H1 (cell line): Measurements from ENCODE around the gene ICAM3. TPM values are rescaled to one million over a fixed set of nuclear protein-coding genes. Genes with fewer than 3 reads are reported as not detected.

ENCODE experiments used
- CTCF ChIA-PET: fragments of 300-600 bp; sonication (Branson Sonifier 250); formaldehyde crosslinking; loops from one replicate; lab custom pipeline; 2021; ENCODE audit not compliant: partially characterized antibody; lab: Charles Lee
- POLR2A ChIA-PET: fragments of 300-600 bp; sonication (Branson Sonifier 250); formaldehyde crosslinking; loops from one replicate; lab custom pipeline; 2021; ENCODE audit warnings: inconsistent platforms; ENCODE audit not compliant: partially characterized antibody; lab: Charles Lee
- DNase-seq, 2 experiments: peaks; one replicate each; pipeline versions ENCODE4 v3.0.0 to v3.0.0-alpha.2; 2010 to 2022; ENCODE audit warnings: low spot score in 2 of 2, low read depth in 1 of 2, mixed read lengths in 1 of 2
- FAIRE-seq: peaks from 2 replicates; lab custom pipeline; 2011; peaks lifted over from hg19 to GRCh38; lab: Jason Lieb, UNC
- H2AFZ ChIP-seq: 2 replicates; pipeline ENCODE4 v1.8.1; 2012; ENCODE audit warnings: low read length, inconsistent platforms
- H2AK5ac ChIP-seq: 2 replicates; pipeline ENCODE4 v1.6.1; 2013; ENCODE audit warnings: low read depth, low read length
- H2BK120ac ChIP-seq: replicated peaks from 2 replicates; pipeline ENCODE3; 2013; ENCODE audit warnings: low read depth, low read length, inconsistent platforms
- H2BK12ac ChIP-seq: 2 replicates; pipeline ENCODE4 v1.6.1; 2013; ENCODE audit warnings: low read depth, low read length
- H2BK15ac ChIP-seq: 2 replicates; pipeline ENCODE4 v1.6.1; 2013; ENCODE audit warnings: low read length
- H2BK20ac ChIP-seq: 2 replicates; pipeline ENCODE4 v1.6.1; 2013; ENCODE audit warnings: low read length
- H2BK5ac ChIP-seq: 2 replicates; pipeline ENCODE4 v1.6.1; 2013; ENCODE audit warnings: low read depth, low read length
- H3K14ac ChIP-seq: 2 replicates; pipeline ENCODE4 v1.6.1; 2013; ENCODE audit warnings: inconsistent platforms; ENCODE audit not compliant: insufficient read length
- H3K18ac ChIP-seq: 2 replicates; pipeline ENCODE4 v1.6.1; 2013; ENCODE audit warnings: low read length; ENCODE audit errors: extremely low read depth
- H3K23ac ChIP-seq: 2 replicates; pipeline ENCODE4 v1.6.1; 2013; ENCODE audit warnings: inconsistent platforms; ENCODE audit not compliant: insufficient read length
- H3K23me2 ChIP-seq: 2 replicates; pipeline ENCODE4 v1.6.1; 2013; ENCODE audit warnings: low read depth, low read length
- H3K27ac ChIP-seq: 2 replicates; pipeline ENCODE4 v1.6.1; 2011; ENCODE audit warnings: low read depth, low read length, inconsistent platforms
- H3K27me3 ChIP-seq, 4 experiments: replicated peaks in 1 of 4; 1 replicate in 1 of 4; 2 replicates in 3 of 4; pipeline versions ENCODE4 v1.6.1 to v1.8.1; 2011 to 2013; ENCODE audit warnings: low read length in 3 of 4, mild to moderate bottlenecking in 3 of 4, inconsistent platforms in 2 of 4, mixed read lengths in 2 of 4, moderate library complexity in 1 of 4; ENCODE audit not compliant: control insufficient read depth in 3 of 4, insufficient read depth in 3 of 4; ENCODE audit errors: extremely low read depth in 1 of 4
- H3K36me3 ChIP-seq, 4 experiments: 2 replicates each; pipeline versions ENCODE4 v1.6.1 to v1.8.1; 2011 to 2013; ENCODE audit warnings: mild to moderate bottlenecking in 4 of 4, low read length in 3 of 4, moderate library complexity in 2 of 4, control low read depth in 1 of 4, inconsistent platforms in 1 of 4; ENCODE audit not compliant: insufficient read depth in 4 of 4, control insufficient read depth in 2 of 4
- H3K4ac ChIP-seq: replicated peaks from 2 replicates; pipeline ENCODE3; 2013; ENCODE audit warnings: low read length, low read depth, mixed read lengths, inconsistent platforms; ENCODE audit not compliant: insufficient read length
- H3K4me1 ChIP-seq, 4 experiments: replicated peaks in 1 of 4; 1 replicate in 1 of 4; 2 replicates in 3 of 4; pipeline versions ENCODE4 v1.6.1 to v1.8.1; 2011 to 2013; ENCODE audit warnings: low read length in 3 of 4, inconsistent platforms in 2 of 4, mixed read lengths in 1 of 4; ENCODE audit not compliant: insufficient read depth in 4 of 4, control insufficient read depth in 3 of 4
- H3K4me2 ChIP-seq, 2 experiments: 2 replicates each; pipeline versions ENCODE4 v1.6.1 to v1.8.1; 2011 to 2013; ENCODE audit warnings: low read depth in 2 of 2, low read length in 2 of 2, control low read depth in 1 of 2, inconsistent platforms in 1 of 2, mild to moderate bottlenecking in 1 of 2; ENCODE audit not compliant: insufficient read depth in 1 of 2
- H3K4me3 ChIP-seq, 4 experiments: fragments of 200-600, 300-600 bp in 1 of 4; sonication (generic), shearing (Covaris generic), sonication (Bioruptor Twin) in 1 of 4; 2 replicates each; pipeline versions ENCODE4 v1.5.1 to v1.8.1; 2011 to 2016; ENCODE audit warnings: low read length in 4 of 4, low read depth in 3 of 4, control low read depth in 2 of 4, inconsistent platforms in 2 of 4, mild to moderate bottlenecking in 2 of 4, mixed read lengths in 1 of 4, moderate library complexity in 1 of 4; ENCODE audit not compliant: insufficient read depth in 2 of 4; ENCODE audit errors: extremely low read depth in 1 of 4
- H3K56ac ChIP-seq: replicated peaks from 2 replicates; pipeline ENCODE3; 2013; ENCODE audit warnings: low read depth, mild to moderate bottlenecking, mixed read lengths, low read length, inconsistent platforms; ENCODE audit not compliant: insufficient read length
- H3K79me1 ChIP-seq: 2 replicates; pipeline ENCODE4 v1.6.1; 2013; ENCODE audit warnings: low read depth, low read length, control low read depth
- H3K79me2 ChIP-seq, 2 experiments: 2 replicates each; pipeline versions ENCODE4 v1.6.1 to v1.8.1; 2012 to 2013; ENCODE audit warnings: low read length in 2 of 2, mild to moderate bottlenecking in 2 of 2, inconsistent platforms in 1 of 2; ENCODE audit not compliant: insufficient read depth in 2 of 2, control insufficient read depth in 1 of 2
- H3K9ac ChIP-seq, 4 experiments: replicated peaks in 1 of 4; 1 replicate in 1 of 4; 2 replicates in 3 of 4; pipeline versions ENCODE4 v1.6.1 to v1.8.1; 2011 to 2013; ENCODE audit warnings: low read depth in 3 of 4, low read length in 3 of 4, control low read depth in 2 of 4, mild to moderate bottlenecking in 2 of 4, moderate library complexity in 2 of 4, inconsistent platforms in 1 of 4; ENCODE audit errors: extremely low read depth in 1 of 4
- H3K9me3 ChIP-seq, 2 experiments: 2 replicates each; pipeline versions ENCODE4 v1.6.1 to v1.8.1; 2012 to 2013; ENCODE audit warnings: mild to moderate bottlenecking in 2 of 2, moderate library complexity in 2 of 2, control low read depth in 1 of 2, inconsistent platforms in 1 of 2, low read depth in 1 of 2, low read length in 1 of 2, mixed read lengths in 1 of 2; ENCODE audit not compliant: insufficient read depth in 2 of 2
- H4K20me1 ChIP-seq, 2 experiments: replicated peaks in 1 of 2; 2 replicates each; pipeline versions ENCODE3 to v1.8.1; 2011 to 2013; ENCODE audit warnings: inconsistent platforms in 2 of 2, low read length in 2 of 2, mild to moderate bottlenecking in 1 of 2; ENCODE audit not compliant: insufficient read depth in 2 of 2, control insufficient read depth in 1 of 2
- H4K5ac ChIP-seq: 2 replicates; pipeline ENCODE4 v1.6.1; 2013; ENCODE audit warnings: low read length, low read depth, mixed read lengths, inconsistent platforms; ENCODE audit not compliant: insufficient read length
- H4K8ac ChIP-seq: 2 replicates; pipeline ENCODE4 v1.8.0; 2013; ENCODE audit warnings: mild to moderate bottlenecking, moderate library complexity, low read length, inconsistent platforms; ENCODE audit not compliant: insufficient read depth; ENCODE audit errors: extremely low read depth
- H4K91ac ChIP-seq: replicated peaks from 2 replicates; pipeline ENCODE3; 2013; ENCODE audit warnings: low read length, mixed read lengths, inconsistent platforms; ENCODE audit not compliant: insufficient read length
- CHD2 ChIP-seq: IDR thresholded peaks from 2 replicates; pipeline ENCODE4 v1.6.1; 2012; ENCODE audit warnings: low read length, improper control_type of control experiment
- CREB1 ChIP-seq: IDR thresholded peaks from 2 replicates; pipeline ENCODE4 v1.6.1; 2012; ENCODE audit warnings: inconsistent platforms
- CTCF ChIP-seq, 3 experiments: IDR thresholded peaks; 1 replicate in 2 of 3; 2 replicates in 1 of 3; pipeline versions ENCODE4 v1.5.1 to v1.6.1; 2011; ENCODE audit warnings: low read length in 3 of 3, mild to moderate bottlenecking in 3 of 3, inconsistent platforms in 2 of 3, low read depth in 1 of 3, moderate library complexity in 1 of 3; ENCODE audit not compliant: insufficient read depth in 1 of 3; ENCODE audit errors: control extremely low read depth in 1 of 3
- FOSL1 ChIP-seq: IDR thresholded peaks from 2 replicates; pipeline ENCODE4 v1.6.1; 2011; ENCODE audit warnings: mild to moderate bottlenecking, low read depth, low read length, moderate library complexity; ENCODE audit not compliant: insufficient read depth
- MAFK ChIP-seq: IDR thresholded peaks from 2 replicates; pipeline ENCODE4 v1.6.1; 2012; ENCODE audit warnings: low read depth, mild to moderate bottlenecking, improper control_type of control experiment, low read length
- RBBP5 ChIP-seq: IDR thresholded peaks from 2 replicates; pipeline ENCODE4 v1.7.1; 2012; ENCODE audit warnings: low read depth, mild to moderate bottlenecking, inconsistent platforms, low read length, moderate library complexity, borderline replicate concordance
- RNF2 ChIP-seq: fragments of 200-900, 300-1000 bp; sonication (generic); IDR thresholded peaks from 2 replicates; pipeline ENCODE4 v1.7.1; 2016; ENCODE audit warnings: borderline replicate concordance, low read depth, mild to moderate bottlenecking, antibody characterized with exemption, low read length; ENCODE audit not compliant: poor library complexity, severe bottlenecking; ENCODE audit errors: missing control alignments
- TAF1 ChIP-seq: IDR thresholded peaks from 2 replicates; pipeline ENCODE4 v1.6.1; 2011; ENCODE audit warnings: mild to moderate bottlenecking, low read depth, low read length
- TAF7 ChIP-seq: optimal IDR thresholded peaks from 2 replicates; pipeline ENCODE3; 2011; ENCODE audit warnings: low read depth, mild to moderate bottlenecking, inconsistent platforms, low read length, moderate library complexity, borderline replicate concordance
- whole genome bisulfite sequencing, 2 experiments: shearing (Covaris generic) in 1 of 2; methylation state at CpG; one replicate each; pipeline versions ENCODE4 v1.1.6 to v1.1.7; 2013 to 2015; ENCODE audit warnings: low lambda C conversion rate in 2 of 2, mixed read lengths in 2 of 2, inconsistent platforms in 1 of 2, low coverage in 1 of 2, missing lambda C conversion rate in 1 of 2; ENCODE audit not compliant: insufficient replicate concordance in 2 of 2, insufficient coverage in 1 of 2, insufficient read length in 1 of 2; ENCODE audit errors: extremely low coverage in 1 of 2, missing lambda C conversion rate in 1 of 2; 5-methylcytosine and 5-hydroxymethylcytosine counted together
- polyA plus RNA-seq, 7 experiments: library from polyadenylated mRNA; depleted of rRNA in 3 of 7; stranded (reverse) in 5 of 7; unstranded in 2 of 7; fragments of >200 nt in 5 of 7; fragments of 200-250 nt in 2 of 7; gene quantifications; 1 replicate in 5 of 7; 2 replicates in 1 of 7; 4 replicates in 1 of 7; pipeline versions ENCODE4 v1.2.1 to v1.2.3, GENCODE V29; 2011 to 2013; ENCODE audit warnings: missing spikeins in 2 of 7, mixed read lengths in 2 of 7
- total RNA-seq: library from RNA; stranded (reverse); fragmentation: NEBNext Ultra II Directional; extraction: Animal tissue kit (Norgen Biotek cat#: 25700); gene quantifications from 2 replicates; pipeline ENCODE4 v1.2.1, GENCODE V29; 2021

The ICAM3 gene
- total and polyA plus RNA-seq, 2 of the 8 experiments (the other 6 are each of a cell fraction or from before 2014, with no cell fraction given): 15.4 to 16.5 TPM

- H3K23me2 ChIP-seq: peaks cover 31% of the 10 kb centered on the region; the same call in 1 of the 2 replicates
- H3K79me2 ChIP-seq: no peaks in the 10 kb centered on the region
- H3K36me3 ChIP-seq: no peaks in the 10 kb centered on the region
- H2BK12ac ChIP-seq: peak overlapping the region; percentile 72
- no peak overlapping the region for H2BK120ac ChIP-seq
- peak overlapping the region; percentile 81 to 100 for H3K4me2 ChIP-seq
- no peak overlapping the region for H2AFZ ChIP-seq
- H3K14ac ChIP-seq: no peak overlapping the region
- peaks cover 0 to 43% (median 22%) of the 10 kb centered on the region in 4 experiments; a peak in 6 of 7 replicates for H3K4me1 ChIP-seq
- H3K27ac ChIP-seq: no peak overlapping the region
- no peak overlapping the region for H4K5ac ChIP-seq
- no peak overlapping the region for H4K8ac ChIP-seq
- H2BK20ac ChIP-seq: no peak overlapping the region
- H3K23ac ChIP-seq: no peak overlapping the region
- H4K91ac ChIP-seq: no peak overlapping the region
- 4% methylated on average over 30 of the region's 30 CpGs; no CpG with 5 or more reads in 1 of the 2 experiments for WGBS, 2 experiments
- peak overlapping the region; percentile 38 to 67 (median 60); a peak in 7 of 8 replicates for H3K4me3 ChIP-seq
- POLR2A ChIA-PET: interaction anchor here (0.6 to 3.4 kb wide), 8 partner anchors 8 to 52 kb away, joined by 3 to 15 read pairs (median 4); partner anchors contain the start of genes FDX2, ICAM1, MRPL4 and RAVER1
- no peak overlapping the region for H3K4ac ChIP-seq
- H2BK5ac ChIP-seq: 0 out of 2 replicates have a peak overlapping the region, but pooled peaks have one; percentile 12
- H3K9me3 ChIP-seq: no peaks in the 10 kb centered on the region
- peak in 1 of 2 experiments; percentile 81 for DNase-seq
- H3K27me3 ChIP-seq: peaks cover 56 to 85% (median 75%) of the 10 kb centered on the region in 4 experiments
- CTCF ChIA-PET: interaction anchor here (1.4 to 11.6 kb wide), 10 partner anchors 8 to 126 kb away, joined by 3 to 94 read pairs (median 6); partner anchors contain the start of genes ICAM1 and ZGLP1
- peaks cover 0 to 26% of the 10 kb centered on the region in 2 experiments for H4K20me1 ChIP-seq
- H2BK15ac ChIP-seq: no peak overlapping the region; the same call in 1 of the 2 replicates
- H2AK5ac ChIP-seq: no peak overlapping the region
- peak overlapping the region in 1 of 4 experiments; percentile 28; a peak in 1 of 7 replicates for H3K9ac ChIP-seq
- FAIRE-seq: no peak
- H3K18ac ChIP-seq: no peak overlapping the region; the same call in 1 of the 2 replicates
- no peaks in the 10 kb centered on the region for H3K79me1 ChIP-seq
- no peak overlapping the region for H3K56ac ChIP-seq
- TF ChIP-seq RBBP5 (no peak), TAF7 (no peak), TAF1 (no peak), CREB1 (peak; percentile 17; the same call in 1 of the 2 replicates), MAFK (no peak), CHD2 (no peak), FOSL1 (no peak), CTCF (IDR thresholded peaks at IDR 0.05; ENCODE audit: control extremely low read depth in 1 of 3, insufficient read depth in 1 of 3, low read depth in 1 of 3, low read length in 3 of 3) (no peak), RNF2 (peak; percentile 14)
These were observed 49.0 kb downstream of the ICAM3 start for GRCh38 chr19:10290357-10290875.
